HEK293 (cell line): ENCODE data around the gene PKN3.
A peak's percentile ranks its signal among the peaks of the same experiment; 100 is the strongest.

Experiments
- BCL6B ChIP-seq: fragments of 450-650 bp; formaldehyde crosslinking; IDR thresholded peaks from 2 replicates; pipeline ENCODE4 v1.5.1; 2017; ENCODE audit warnings: missing biosample characterization, missing genetic modification characterization
- GLIS2 ChIP-seq: fragments of 450-650 bp; formaldehyde crosslinking; IDR thresholded peaks from 2 replicates; pipeline ENCODE4 v1.5.1; 2016; ENCODE audit warnings: missing biosample characterization, missing genetic modification characterization
- INSM2 ChIP-seq: fragments of 450-650 bp; formaldehyde crosslinking; IDR thresholded peaks from 2 replicates; pipeline ENCODE4 v1.5.1; 2016; ENCODE audit warnings: missing biosample characterization, missing genetic modification characterization
- OSR2 ChIP-seq: fragments of 450-650 bp; formaldehyde crosslinking; IDR thresholded peaks from 2 replicates; pipeline ENCODE4 v1.5.1; 2016; ENCODE audit warnings: missing biosample characterization, missing genetic modification characterization
- ZBTB17 ChIP-seq: fragments of 450-650 bp; formaldehyde crosslinking; IDR thresholded peaks from 2 replicates; pipeline ENCODE4 v1.5.1; 2016; ENCODE audit warnings: missing biosample characterization, missing genetic modification characterization
- ZFHX2 ChIP-seq: fragments of 450-650 bp; formaldehyde crosslinking; conservative IDR thresholded peaks from 2 replicates; pipeline ENCODE4 v1.5.1; 2016; ENCODE audit warnings: missing biosample characterization, missing genetic modification characterization
- ZNF138 ChIP-seq: fragments of 450-650 bp; formaldehyde crosslinking; IDR thresholded peaks from 2 replicates; pipeline ENCODE4 v1.5.1; 2016; ENCODE audit warnings: missing biosample characterization, missing genetic modification characterization, borderline replicate concordance
- ZNF19 ChIP-seq: fragments of 450-650 bp; formaldehyde crosslinking; IDR thresholded peaks from 2 replicates; pipeline ENCODE4; 2016; ENCODE audit warnings: missing biosample characterization, missing genetic modification characterization, low read depth
- ZNF26 ChIP-seq: fragments of 450-650 bp; formaldehyde crosslinking; IDR thresholded peaks from 2 replicates; pipeline ENCODE4 v1.5.1; 2016; ENCODE audit warnings: missing biosample characterization, missing genetic modification characterization
- ZNF274 ChIP-seq, 2 experiments: fragments of 200-500 bp in 1 of 2; fragments of 450-650 bp in 1 of 2; sonication (Bioruptor generic) in 1 of 2; formaldehyde crosslinking in 1 of 2; IDR thresholded peaks; 2 replicates each; pipeline versions ENCODE4 v1.5.1 to v1.6.1; 2014 to 2016; ENCODE audit warnings: borderline replicate concordance in 1 of 2, inconsistent platforms in 1 of 2, low read length in 1 of 2, missing biosample characterization in 1 of 2, missing genetic modification characterization in 1 of 2
- ZNF701 ChIP-seq: fragments of 450-650 bp; formaldehyde crosslinking; IDR thresholded peaks from 2 replicates; pipeline ENCODE4 v1.5.1; 2016; ENCODE audit warnings: missing biosample characterization, missing genetic modification characterization
- ZNF704 ChIP-seq: fragments of 450-650 bp; formaldehyde crosslinking; IDR thresholded peaks from 2 replicates; pipeline ENCODE4 v1.5.1; 2016; ENCODE audit warnings: missing biosample characterization, missing genetic modification characterization
- ZSCAN30 ChIP-seq: fragments of 450-650 bp; IDR thresholded peaks from 2 replicates; pipeline ENCODE4 v1.5.1; 2018; ENCODE audit warnings: missing biosample characterization, mild to moderate bottlenecking, missing genetic modification characterization, moderate library complexity
- TF ChIP-seq, protein P1 (sequence below): fragments of 450-650 bp; formaldehyde crosslinking; IDR thresholded peaks from 2 replicates; pipeline ENCODE4 v1.5.1; 2016; ENCODE audit warnings: missing biosample characterization, missing genetic modification characterization
- TF ChIP-seq, protein P2 (sequence below): fragments of 450-650 bp; formaldehyde crosslinking; IDR thresholded peaks from 2 replicates; pipeline ENCODE4 v1.5.1; 2016; ENCODE audit warnings: missing biosample characterization, missing genetic modification characterization, borderline replicate concordance
- TF ChIP-seq, protein P3 (sequence below): sonication (generic); formaldehyde crosslinking; IDR thresholded peaks from 2 replicates; pipeline ENCODE4 v1.8.1; 2022; ENCODE audit warnings: mild to moderate bottlenecking, moderate library complexity, missing genetic modification reagents
- TF ChIP-seq, protein P4 (sequence below): fragments of 450-650 bp; formaldehyde crosslinking; IDR thresholded peaks from 2 replicates; pipeline ENCODE4 v1.5.1; 2016; ENCODE audit warnings: missing biosample characterization, missing genetic modification characterization

PKN3 gene

GRCh38 chr9:128702445-128702948, at the start of gene PKN3 (continued):
- TF ChIP-seq ZNF19 (tag by site-specific recombination): no peak
- no peak for TF ChIP-seq BCL6B (tag by site-specific recombination)
- TF ChIP-seq, protein P1, sequence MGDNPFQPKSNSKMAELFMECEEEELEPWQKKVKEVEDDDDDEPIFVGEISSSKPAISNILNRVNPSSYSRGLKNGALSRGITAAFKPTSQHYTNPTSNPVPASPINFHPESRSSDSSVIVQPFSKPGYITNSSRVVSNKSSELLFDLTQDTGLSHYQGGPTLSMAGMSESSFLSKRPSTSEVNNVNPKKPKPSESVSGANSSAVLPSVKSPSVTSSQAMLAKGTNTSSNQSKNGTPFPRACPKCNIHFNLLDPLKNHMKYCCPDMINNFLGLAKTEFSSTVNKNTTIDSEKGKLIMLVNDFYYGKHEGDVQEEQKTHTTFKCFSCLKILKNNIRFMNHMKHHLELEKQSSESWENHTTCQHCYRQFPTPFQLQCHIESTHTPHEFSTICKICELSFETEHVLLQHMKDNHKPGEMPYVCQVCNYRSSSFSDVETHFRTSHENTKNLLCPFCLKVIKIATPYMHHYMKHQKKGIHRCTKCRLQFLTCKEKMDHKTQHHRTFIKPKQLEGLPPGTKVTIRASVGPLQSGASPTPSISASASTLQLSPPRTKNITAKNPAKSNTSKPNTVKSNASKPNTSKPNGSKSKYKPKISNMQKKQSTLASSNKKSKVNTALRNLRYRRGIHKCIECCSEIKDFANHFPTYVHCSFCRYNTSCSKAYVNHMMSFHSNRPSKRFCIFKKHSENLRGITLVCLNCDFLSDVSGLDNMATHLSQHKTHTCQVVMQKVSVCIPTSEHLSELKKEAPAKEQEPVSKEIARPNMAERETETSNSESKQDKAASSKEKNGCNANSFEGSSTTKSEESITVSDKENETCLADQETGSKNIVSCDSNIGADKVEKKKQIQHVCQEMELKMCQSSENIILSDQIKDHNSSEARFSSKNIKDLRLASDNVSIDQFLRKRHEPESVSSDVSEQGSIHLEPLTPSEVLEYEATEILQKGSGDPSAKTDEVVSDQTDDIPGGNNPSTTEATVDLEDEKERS (tag by site-specific recombination): no peak
- no peak; the same call in 1 of the 2 replicates for TF ChIP-seq ZFHX2
- TF ChIP-seq ZNF138 (tag by site-specific recombination): no peak
- no peak for TF ChIP-seq OSR2 (tag by site-specific recombination)
- TF ChIP-seq INSM2: peak; percentile 54; the same call in 1 of the 2 replicates
- no peak for TF ChIP-seq ZBTB17
- TF ChIP-seq ZNF274 (IDR thresholded peaks at IDR 0.05; ENCODE audit: low read length): no peak
- TF ChIP-seq ZNF274 (tag by site-specific recombination; IDR thresholded peaks at IDR 0.05; ENCODE audit: borderline replicate concordance): no peak
- TF ChIP-seq, protein P2, sequence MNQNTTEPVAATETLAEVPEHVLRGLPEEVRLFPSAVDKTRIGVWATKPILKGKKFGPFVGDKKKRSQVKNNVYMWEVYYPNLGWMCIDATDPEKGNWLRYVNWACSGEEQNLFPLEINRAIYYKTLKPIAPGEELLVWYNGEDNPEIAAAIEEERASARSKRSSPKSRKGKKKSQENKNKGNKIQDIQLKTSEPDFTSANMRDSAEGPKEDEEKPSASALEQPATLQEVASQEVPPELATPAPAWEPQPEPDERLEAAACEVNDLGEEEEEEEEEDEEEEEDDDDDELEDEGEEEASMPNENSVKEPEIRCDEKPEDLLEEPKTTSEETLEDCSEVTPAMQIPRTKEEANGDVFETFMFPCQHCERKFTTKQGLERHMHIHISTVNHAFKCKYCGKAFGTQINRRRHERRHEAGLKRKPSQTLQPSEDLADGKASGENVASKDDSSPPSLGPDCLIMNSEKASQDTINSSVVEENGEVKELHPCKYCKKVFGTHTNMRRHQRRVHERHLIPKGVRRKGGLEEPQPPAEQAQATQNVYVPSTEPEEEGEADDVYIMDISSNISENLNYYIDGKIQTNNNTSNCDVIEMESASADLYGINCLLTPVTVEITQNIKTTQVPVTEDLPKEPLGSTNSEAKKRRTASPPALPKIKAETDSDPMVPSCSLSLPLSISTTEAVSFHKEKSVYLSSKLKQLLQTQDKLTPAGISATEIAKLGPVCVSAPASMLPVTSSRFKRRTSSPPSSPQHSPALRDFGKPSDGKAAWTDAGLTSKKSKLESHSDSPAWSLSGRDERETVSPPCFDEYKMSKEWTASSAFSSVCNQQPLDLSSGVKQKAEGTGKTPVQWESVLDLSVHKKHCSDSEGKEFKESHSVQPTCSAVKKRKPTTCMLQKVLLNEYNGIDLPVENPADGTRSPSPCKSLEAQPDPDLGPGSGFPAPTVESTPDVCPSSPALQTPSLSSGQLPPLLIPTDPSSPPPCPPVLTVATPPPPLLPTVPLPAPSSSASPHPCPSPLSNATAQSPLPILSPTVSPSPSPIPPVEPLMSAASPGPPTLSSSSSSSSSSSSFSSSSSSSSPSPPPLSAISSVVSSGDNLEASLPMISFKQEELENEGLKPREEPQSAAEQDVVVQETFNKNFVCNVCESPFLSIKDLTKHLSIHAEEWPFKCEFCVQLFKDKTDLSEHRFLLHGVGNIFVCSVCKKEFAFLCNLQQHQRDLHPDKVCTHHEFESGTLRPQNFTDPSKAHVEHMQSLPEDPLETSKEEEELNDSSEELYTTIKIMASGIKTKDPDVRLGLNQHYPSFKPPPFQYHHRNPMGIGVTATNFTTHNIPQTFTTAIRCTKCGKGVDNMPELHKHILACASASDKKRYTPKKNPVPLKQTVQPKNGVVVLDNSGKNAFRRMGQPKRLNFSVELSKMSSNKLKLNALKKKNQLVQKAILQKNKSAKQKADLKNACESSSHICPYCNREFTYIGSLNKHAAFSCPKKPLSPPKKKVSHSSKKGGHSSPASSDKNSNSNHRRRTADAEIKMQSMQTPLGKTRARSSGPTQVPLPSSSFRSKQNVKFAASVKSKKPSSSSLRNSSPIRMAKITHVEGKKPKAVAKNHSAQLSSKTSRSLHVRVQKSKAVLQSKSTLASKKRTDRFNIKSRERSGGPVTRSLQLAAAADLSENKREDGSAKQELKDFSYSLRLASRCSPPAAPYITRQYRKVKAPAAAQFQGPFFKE (tag by site-specific recombination): no peak
- TF ChIP-seq GLIS2: peak; percentile 63
- TF ChIP-seq, protein P3, sequence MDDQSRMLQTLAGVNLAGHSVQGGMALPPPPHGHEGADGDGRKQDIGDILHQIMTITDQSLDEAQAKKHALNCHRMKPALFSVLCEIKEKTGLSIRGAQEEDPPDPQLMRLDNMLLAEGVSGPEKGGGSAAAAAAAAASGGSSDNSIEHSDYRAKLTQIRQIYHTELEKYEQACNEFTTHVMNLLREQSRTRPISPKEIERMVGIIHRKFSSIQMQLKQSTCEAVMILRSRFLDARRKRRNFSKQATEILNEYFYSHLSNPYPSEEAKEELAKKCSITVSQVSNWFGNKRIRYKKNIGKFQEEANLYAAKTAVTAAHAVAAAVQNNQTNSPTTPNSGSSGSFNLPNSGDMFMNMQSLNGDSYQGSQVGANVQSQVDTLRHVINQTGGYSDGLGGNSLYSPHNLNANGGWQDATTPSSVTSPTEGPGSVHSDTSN (CRISPR knock-in tag): peak; percentile 61; the same call in 1 of the 2 replicates
- TF ChIP-seq ZSCAN30: peak; percentile 92
- TF ChIP-seq, protein P4, sequence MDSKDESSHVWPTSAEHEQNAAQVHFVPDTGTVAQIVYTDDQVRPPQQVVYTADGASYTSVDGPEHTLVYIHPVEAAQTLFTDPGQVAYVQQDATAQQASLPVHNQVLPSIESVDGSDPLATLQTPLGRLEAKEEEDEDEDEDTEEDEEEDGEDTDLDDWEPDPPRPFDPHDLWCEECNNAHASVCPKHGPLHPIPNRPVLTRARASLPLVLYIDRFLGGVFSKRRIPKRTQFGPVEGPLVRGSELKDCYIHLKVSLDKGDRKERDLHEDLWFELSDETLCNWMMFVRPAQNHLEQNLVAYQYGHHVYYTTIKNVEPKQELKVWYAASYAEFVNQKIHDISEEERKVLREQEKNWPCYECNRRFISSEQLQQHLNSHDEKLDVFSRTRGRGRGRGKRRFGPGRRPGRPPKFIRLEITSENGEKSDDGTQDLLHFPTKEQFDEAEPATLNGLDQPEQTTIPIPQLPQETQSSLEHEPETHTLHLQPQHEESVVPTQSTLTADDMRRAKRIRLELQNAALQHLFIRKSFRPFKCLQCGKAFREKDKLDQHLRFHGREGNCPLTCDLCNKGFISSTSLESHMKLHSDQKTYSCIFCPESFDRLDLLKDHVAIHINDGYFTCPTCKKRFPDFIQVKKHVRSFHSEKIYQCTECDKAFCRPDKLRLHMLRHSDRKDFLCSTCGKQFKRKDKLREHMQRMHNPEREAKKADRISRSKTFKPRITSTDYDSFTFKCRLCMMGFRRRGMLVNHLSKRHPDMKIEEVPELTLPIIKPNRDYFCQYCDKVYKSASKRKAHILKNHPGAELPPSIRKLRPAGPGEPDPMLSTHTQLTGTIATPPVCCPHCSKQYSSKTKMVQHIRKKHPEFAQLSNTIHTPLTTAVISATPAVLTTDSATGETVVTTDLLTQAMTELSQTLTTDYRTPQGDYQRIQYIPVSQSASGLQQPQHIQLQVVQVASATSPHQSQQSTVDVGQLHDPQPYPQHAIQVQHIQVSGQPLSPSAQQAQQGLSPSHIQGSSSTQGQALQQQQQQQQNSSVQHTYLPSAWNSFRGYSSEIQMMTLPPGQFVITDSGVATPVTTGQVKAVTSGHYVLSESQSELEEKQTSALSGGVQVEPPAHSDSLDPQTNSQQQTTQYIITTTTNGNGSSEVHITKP (tag by site-specific recombination): peak; percentile 79; the same call in 1 of the 2 replicates
- TF ChIP-seq ZNF704 (tag by site-specific recombination): no peak
- TF ChIP-seq ZNF26 (tag by site-specific recombination): no peak
- no peak for TF ChIP-seq ZNF701 (tag by site-specific recombination)
